GM12873 (cell line): ENCODE data around the gene DNAJB5.

Experiments
- CTCF ChIP-seq: IDR thresholded peaks from 2 replicates; pipeline ENCODE4 v1.5.1; 2012; ENCODE audit warnings: low read depth, mild to moderate bottlenecking, moderate library complexity, low read length, control low read depth; ENCODE audit not compliant: insufficient read depth; ENCODE audit errors: missing control alignments

DNAJB5 gene

GRCh38 chr9:34959461-34959860 is 30.1 kb upstream of the DNAJB5 start:
- TF ChIP-seq CTCF: no peak

- TF ChIP-seq CTCF: no peak
Observed at GRCh38 chr9:34961574-34962490, 27.7 kb upstream of the DNAJB5 start.

DNA sequence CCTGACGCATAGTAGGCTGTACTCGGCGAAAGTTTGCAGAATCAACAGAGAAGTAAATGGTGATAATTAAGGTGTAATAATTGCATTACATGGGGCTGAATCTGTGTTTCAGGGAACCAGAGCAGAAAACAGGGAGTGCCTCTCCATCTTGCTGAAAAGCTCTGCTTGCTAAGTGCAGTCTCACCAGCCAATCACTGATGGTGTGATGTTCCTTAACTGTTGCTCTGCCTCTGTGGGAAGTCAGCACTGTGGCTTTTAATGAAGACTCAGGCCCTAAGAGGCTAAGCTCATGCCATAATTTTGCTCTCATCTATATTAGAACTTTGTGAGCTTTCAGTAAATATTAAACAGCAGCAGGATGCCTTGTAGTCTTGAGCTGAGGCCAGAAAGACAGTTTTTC is 27.0 kb upstream of the DNAJB5 start:
- TF ChIP-seq CTCF: no peak

GRCh38 chr9:34963552-34963951 is 26.0 kb upstream of the DNAJB5 start:
- no peak for TF ChIP-seq CTCF

- no peak for TF ChIP-seq CTCF
Observed at GRCh38 chr9:34964458-34964857, 25.1 kb upstream of the DNAJB5 start.

GRCh38 chr9:34971146-34971811 is 18.3 kb upstream of the DNAJB5 start:
- no peak for TF ChIP-seq CTCF

- no peak for TF ChIP-seq CTCF
Observed at GRCh38 chr9:34974664-34975063, 14.9 kb upstream of the DNAJB5 start.
